Stimulated activated CD4-positive, alpha-beta T cell treated with anti-CD3 and anti-CD28 coated beads, TNF-alpha, amount 100 ng/mL, for 48 hours (primary cell): ENCODE measurements around the gene BIN1.
A peak's percentile ranks its signal among the peaks of the same experiment; 100 is the strongest.

Experiments used
- DNase-seq, 3 donors: peaks; one replicate each; pipeline ENCODE4 v3.0.0-alpha.2; 2020; ENCODE audit warnings: low read depth in 3 of 3

The BIN1 gene

GRCh38 chr2:127090281-127091120, 16.5 kb downstream of the BIN1 start:
- no peak for DNase-seq

- DNase-seq: no peak
Measured at GRCh38 chr2:127089478-127090235, 17.3 kb downstream of the BIN1 start.

- no peak for DNase-seq
Measured at GRCh38 chr2:127088706-127089105, 18.2 kb downstream of the BIN1 start.

GRCh38 chr2:127087791-127088495, 19.0 kb downstream of the BIN1 start:
- DNase-seq: no peak

- no peak for DNase-seq
Measured at GRCh38 chr2:127086990-127087790, 19.8 kb downstream of the BIN1 start.

GRCh38 chr2:127085317-127085681, 21.7 kb downstream of the BIN1 start:
- DNase-seq: peak in 1 of 3 donors; percentile 37

GRCh38 chr2:127084611-127085316, 22.2 kb downstream of the BIN1 start:
- no peak for DNase-seq

- DNase-seq: no peak
Measured at GRCh38 chr2:127083819-127084503, 23.0 kb downstream of the BIN1 start.

- no peak for DNase-seq
Measured at GRCh38 chr2:127082974-127083373, 24.0 kb downstream of the BIN1 start.

- DNase-seq: peak in 2 of 3 donors; percentile 49 to 57
Measured at GRCh38 chr2:127081826-127082633, 24.9 kb downstream of the BIN1 start.

- peak in 1 of 3 donors; percentile 52 for DNase-seq
Measured at GRCh38 chr2:127080938-127081755, 25.8 kb downstream of the BIN1 start.

GRCh38 chr2:127080226-127080937, 26.6 kb downstream of the BIN1 start:
- peak in 2 of 3 donors; percentile 49 to 56 for DNase-seq

GRCh38 chr2:127079358-127079920, 27.5 kb downstream of the BIN1 start:
- DNase-seq: no peak

GRCh38 chr2:127078666-127079270, 28.2 kb downstream of the BIN1 start:
- DNase-seq: no peak

GRCh38 chr2:127078028-127078427, 28.9 kb downstream of the BIN1 start:
- DNase-seq: no peak

GRCh38 chr2:127076924-127077323, 30.0 kb downstream of the BIN1 start:
- no peak for DNase-seq

- no peak for DNase-seq
Measured at GRCh38 chr2:127076290-127076689, 30.7 kb downstream of the BIN1 start.
